SK-N-SH (cell line): ENCODE data around the gene SLC2A3. TPM values are rescaled to one million over a fixed set of nuclear protein-coding genes. Genes with fewer than 3 reads are reported as not detected.

Source experiments
- CTCF ChIA-PET: fragments of 300-600, 350-600 bp; formaldehyde crosslinking; extraction: SDS; loops from one replicate; lab custom pipeline; 2021; lab: Yijun Ruan, JAX
- POLR2A ChIA-PET: fragments of 350-600 bp; sonication (Branson Sonifier 250); formaldehyde crosslinking; extraction: SDS; loops from one replicate; lab custom pipeline; 2020; ENCODE audit warnings: antibody characterized with exemption, inconsistent platforms; lab: Yijun Ruan, JAX
- DNase-seq: peaks from one replicate; pipeline ENCODE4 v3.0.0; 2012
- H2AFZ ChIP-seq: fragments of 200-600 bp; sonication (generic); 2 replicates; pipeline ENCODE4 v1.8.1; 2016; ENCODE audit warnings: antibody characterized with exemption, mild to moderate bottlenecking, low read depth
- H3F3A ChIP-seq: fragments of 200-600 bp; sonication (generic); replicated peaks from 2 replicates; pipeline ENCODE3; 2016; ENCODE audit warnings: antibody characterized with exemption, mild to moderate bottlenecking; ENCODE audit not compliant: insufficient read depth
- H3K27ac ChIP-seq, 2 experiments: fragments of 200-500 bp in 1 of 2; fragments of 200-600 bp in 1 of 2; sonication (Bioruptor generic) in 1 of 2; sonication (generic), shearing (Covaris generic) in 1 of 2; 2 replicates each; pipeline versions ENCODE4 v1.5.1 to v1.6.1; 2014 to 2016; ENCODE audit warnings: low read depth in 2 of 2, inconsistent platforms in 1 of 2, low read length in 1 of 2, mild to moderate bottlenecking in 1 of 2, mixed read lengths in 1 of 2
- H3K27me3 ChIP-seq: fragments of 200-600 bp; sonication (generic), shearing (Covaris generic); 2 replicates; pipeline ENCODE4 v1.6.1; 2016; ENCODE audit warnings: mixed run types; ENCODE audit not compliant: insufficient read depth
- H3K36me3 ChIP-seq, 2 experiments: fragments of 200-500 bp in 1 of 2; fragments of 200-600 bp in 1 of 2; sonication (Bioruptor generic) in 1 of 2; sonication (generic) in 1 of 2; replicated peaks in 1 of 2; 2 replicates each; pipeline versions ENCODE3 to v1.5.1; 2014 to 2016; ENCODE audit warnings: low read length in 1 of 2, mild to moderate bottlenecking in 1 of 2; ENCODE audit not compliant: insufficient read depth in 2 of 2, control insufficient read depth in 1 of 2
- H3K4me1 ChIP-seq, 2 experiments: fragments of 200-500 bp in 1 of 2; fragments of 200-600 bp in 1 of 2; sonication (Bioruptor generic) in 1 of 2; sonication (generic), shearing (Covaris generic) in 1 of 2; 2 replicates each; pipeline versions ENCODE4 v1.5.1 to v1.6.1; 2014 to 2016; ENCODE audit warnings: low read depth in 1 of 2, low read length in 1 of 2, mixed run types in 1 of 2; ENCODE audit not compliant: insufficient read depth in 2 of 2, control insufficient read depth in 1 of 2
- H3K4me2 ChIP-seq: fragments of 200-600 bp; sonication (generic), shearing (Covaris generic); 2 replicates; pipeline ENCODE4 v1.6.1; 2017; ENCODE audit warnings: mixed run types
- H3K4me3 ChIP-seq, 2 experiments: fragments of 200-500 bp in 1 of 2; fragments of 200-600 bp in 1 of 2; sonication (Bioruptor generic) in 1 of 2; sonication (generic), shearing (Covaris generic) in 1 of 2; 2 replicates each; pipeline versions ENCODE4 v1.5.1 to v1.8.1; 2014 to 2016; ENCODE audit warnings: low read depth in 2 of 2, inconsistent platforms in 1 of 2, low read length in 1 of 2, mild to moderate bottlenecking in 1 of 2, mixed read lengths in 1 of 2, moderate library complexity in 1 of 2
- H3K79me2 ChIP-seq: fragments of 200-600 bp; sonication (generic); 2 replicates; pipeline ENCODE4 v1.8.1; 2017; ENCODE audit warnings: mild to moderate bottlenecking; ENCODE audit not compliant: insufficient read depth
- H3K9ac ChIP-seq: fragments of 200-600 bp; sonication (generic); 2 replicates; pipeline ENCODE4 v1.6.1; 2017; ENCODE audit warnings: mixed run types
- H3K9me2 ChIP-seq: fragments of 200-600 bp; sonication (generic); 2 replicates; pipeline ENCODE4 v1.6.1; 2017; ENCODE audit warnings: mixed run types
- H3K9me3 ChIP-seq: fragments of 200-600 bp; sonication (generic); 2 replicates; pipeline ENCODE4 v1.6.1; 2017; ENCODE audit warnings: mixed run types, mild to moderate bottlenecking, moderate library complexity
- H4K20me1 ChIP-seq: fragments of 200-600 bp; sonication (generic); 2 replicates; pipeline ENCODE4 v1.6.1; 2017; ENCODE audit warnings: mild to moderate bottlenecking, mixed run types; ENCODE audit not compliant: insufficient read depth
- CHD2 ChIP-seq: fragments of 150-350 bp; IDR thresholded peaks from 2 replicates; pipeline ENCODE4 v1.6.1; 2018; ENCODE audit warnings: low read length; ENCODE audit not compliant: partially characterized antibody
- FOSL2 ChIP-seq: IDR thresholded peaks from 2 replicates; pipeline ENCODE4 v1.4.0; 2012; ENCODE audit warnings: low read depth, mild to moderate bottlenecking, moderate library complexity, borderline replicate concordance
- FOXJ3 ChIP-seq: sonication (generic); formaldehyde crosslinking; IDR thresholded peaks from 2 replicates; pipeline ENCODE4 v1.5.1; 2020; ENCODE audit warnings: mild to moderate bottlenecking, missing genetic modification reagents
- FOXM1 ChIP-seq: IDR thresholded peaks from 2 replicates; pipeline ENCODE4 v1.4.0; 2012; ENCODE audit warnings: low read depth, mild to moderate bottlenecking
- GABPA ChIP-seq: IDR thresholded peaks from 2 replicates; pipeline ENCODE4 v1.4.0; 2012; ENCODE audit warnings: low read depth, mild to moderate bottlenecking
- GATA2 ChIP-seq: sonication (generic); formaldehyde crosslinking; IDR thresholded peaks from 2 replicates; pipeline ENCODE4 v1.5.0; 2020; ENCODE audit warnings: mild to moderate bottlenecking, missing genetic modification reagents
- MAX ChIP-seq: IDR thresholded peaks from 2 replicates; pipeline ENCODE4 v1.4.0; 2012; ENCODE audit warnings: low read depth
- MEF2A ChIP-seq: IDR thresholded peaks from 2 replicates; pipeline ENCODE4 v1.4.0; 2012; ENCODE audit warnings: low read depth, borderline replicate concordance
- NFIC ChIP-seq: IDR thresholded peaks from 2 replicates; pipeline ENCODE4 v1.4.0; 2012; ENCODE audit warnings: borderline replicate concordance
- NRF1 ChIP-seq: IDR thresholded peaks from 2 replicates; pipeline ENCODE4 v1.6.1; 2012; ENCODE audit warnings: low read depth, mild to moderate bottlenecking, low read length
- POLR2AphosphoS5 ChIP-seq: IDR thresholded peaks from 2 replicates; pipeline ENCODE4 v1.6.1; 2012; ENCODE audit warnings: low read depth, low read length
- SIN3A ChIP-seq: IDR thresholded peaks from 2 replicates; pipeline ENCODE4 v1.6.1; 2012; ENCODE audit warnings: low read depth, mild to moderate bottlenecking, low read length, moderate library complexity, borderline replicate concordance
- SMC3 ChIP-seq: IDR thresholded peaks from 2 replicates; pipeline ENCODE4 v1.6.1; 2012; ENCODE audit warnings: low read depth, low read length, improper control_type of control experiment
- TAF1 ChIP-seq: IDR thresholded peaks from 2 replicates; pipeline ENCODE4 v1.6.1; 2012; ENCODE audit warnings: low read depth, mild to moderate bottlenecking, low read length, moderate library complexity, borderline replicate concordance
- TCF12 ChIP-seq: IDR thresholded peaks from 2 replicates; pipeline ENCODE4 v1.4.0; 2012
- USF2 ChIP-seq: fragments of 150-350 bp; IDR thresholded peaks from 2 replicates; pipeline ENCODE4 v1.6.1; 2017; ENCODE audit warnings: antibody characterized with exemption, low read length, low read depth, borderline replicate concordance
- WGBS: methylation state at CpG from one replicate; pipeline ENCODE4 v1.1.6; 2017; ENCODE audit warnings: low lambda C conversion rate; 5-methylcytosine and 5-hydroxymethylcytosine counted together
- polyA plus RNA-seq, 3 experiments: library from polyadenylated mRNA; depleted of rRNA; stranded (reverse); fragments of >200 nt; gene quantifications; 2 replicates each; pipeline ENCODE4 v1.2.3, GENCODE V29; 2012
- TF ChIP-seq, protein P1 (sequence below): IDR thresholded peaks from 2 replicates; pipeline ENCODE4; 2012
- TF ChIP-seq, protein P2 (sequence below): IDR thresholded peaks from 2 replicates; pipeline ENCODE4 v1.4.0; 2012; ENCODE audit warnings: low read depth, borderline replicate concordance

Gene SLC2A3
- polyA plus RNA-seq, 1 of the 3 experiments (the other 2 are of a cell fraction): 26.6 TPM

DNA sequence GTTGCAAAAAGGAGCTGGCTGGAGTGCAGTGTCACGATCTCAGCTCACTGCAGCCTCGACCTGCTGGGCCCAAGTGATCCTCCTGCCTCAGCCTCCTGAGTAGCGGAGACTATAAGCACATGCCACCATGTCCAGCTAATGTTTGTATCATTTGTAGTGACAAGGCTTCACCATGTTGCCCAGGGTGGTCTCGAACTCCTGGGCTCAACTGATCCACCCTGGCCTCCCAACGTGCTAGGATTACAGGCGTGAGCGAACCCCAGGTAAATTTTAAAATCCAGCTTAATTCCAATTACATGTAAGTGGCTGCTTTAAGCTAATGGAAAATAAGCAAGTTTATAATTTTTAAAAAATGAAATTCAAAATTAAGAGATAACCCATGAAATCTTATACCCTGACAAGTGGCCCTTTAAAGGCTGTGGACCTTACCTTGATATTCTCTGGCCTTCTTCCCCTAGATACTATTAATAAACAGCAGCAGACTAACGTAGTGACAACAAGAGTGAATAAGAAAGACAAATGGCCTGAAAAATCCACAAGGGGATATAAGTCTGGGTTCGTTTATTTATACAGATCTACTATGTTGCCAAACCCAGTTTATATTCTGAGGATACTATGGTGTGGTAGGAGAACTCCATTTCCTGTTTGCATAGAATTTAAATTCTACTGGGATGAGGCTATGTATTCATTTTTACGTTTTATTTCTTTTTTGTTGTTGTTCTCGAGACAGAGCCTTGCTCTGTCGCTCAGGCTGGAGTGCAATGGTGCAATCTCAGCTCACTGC is 25.6 kb upstream of the SLC2A3 start:
- no peaks in the 10 kb centered on the region for H3K9me3 ChIP-seq
- peaks cover 0 to 6% of the 10 kb centered on the region in 2 experiments; a peak in 1 of 4 replicates for H3K4me1 ChIP-seq
- H3K4me2 ChIP-seq: peak overlapping the region; percentile 77
- no peaks in the 10 kb centered on the region for H4K20me1 ChIP-seq
- H3K4me3 ChIP-seq: peak overlapping the region in 1 of 2 experiments; percentile 63; a peak in 1 of 4 replicates
- no peaks in the 10 kb centered on the region for H3K36me3 ChIP-seq
- no peak for DNase-seq
- WGBS: 80% methylated on average over 12 of the region's 12 CpGs
- H3K27ac ChIP-seq: no peak overlapping the region; a peak in 1 of 4 replicates
- no peaks in the 10 kb centered on the region for H3K27me3 ChIP-seq
- H3F3A ChIP-seq: peaks cover 11% of the 10 kb centered on the region
- ChIA-PET CTCF (interaction anchor here (1.0 to 2.8 kb wide), 5 partner anchors 12 to 34 kb away, joined by 3 to 11 read pairs (median 4); no protein-coding TSS in a partner anchor), POLR2A (no interaction called here)
- no peak overlapping the region for H3K9ac ChIP-seq
- H3K9me2 ChIP-seq: no peaks in the 10 kb centered on the region
- H2AFZ ChIP-seq: no peak overlapping the region
- no peaks in the 10 kb centered on the region for H3K79me2 ChIP-seq
- no peak for TF ChIP-seq GATA2
- no peak for TF ChIP-seq SMC3
- no peak for TF ChIP-seq GABPA
- TF ChIP-seq NRF1: no peak
- no peak for TF ChIP-seq USF2
- no peak for TF ChIP-seq SIN3A
- TF ChIP-seq, protein P1, sequence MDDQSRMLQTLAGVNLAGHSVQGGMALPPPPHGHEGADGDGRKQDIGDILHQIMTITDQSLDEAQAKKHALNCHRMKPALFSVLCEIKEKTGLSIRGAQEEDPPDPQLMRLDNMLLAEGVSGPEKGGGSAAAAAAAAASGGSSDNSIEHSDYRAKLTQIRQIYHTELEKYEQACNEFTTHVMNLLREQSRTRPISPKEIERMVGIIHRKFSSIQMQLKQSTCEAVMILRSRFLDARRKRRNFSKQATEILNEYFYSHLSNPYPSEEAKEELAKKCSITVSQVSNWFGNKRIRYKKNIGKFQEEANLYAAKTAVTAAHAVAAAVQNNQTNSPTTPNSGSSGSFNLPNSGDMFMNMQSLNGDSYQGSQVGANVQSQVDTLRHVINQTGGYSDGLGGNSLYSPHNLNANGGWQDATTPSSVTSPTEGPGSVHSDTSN: no peak
- TF ChIP-seq NFIC: no peak
- TF ChIP-seq, protein P2, sequence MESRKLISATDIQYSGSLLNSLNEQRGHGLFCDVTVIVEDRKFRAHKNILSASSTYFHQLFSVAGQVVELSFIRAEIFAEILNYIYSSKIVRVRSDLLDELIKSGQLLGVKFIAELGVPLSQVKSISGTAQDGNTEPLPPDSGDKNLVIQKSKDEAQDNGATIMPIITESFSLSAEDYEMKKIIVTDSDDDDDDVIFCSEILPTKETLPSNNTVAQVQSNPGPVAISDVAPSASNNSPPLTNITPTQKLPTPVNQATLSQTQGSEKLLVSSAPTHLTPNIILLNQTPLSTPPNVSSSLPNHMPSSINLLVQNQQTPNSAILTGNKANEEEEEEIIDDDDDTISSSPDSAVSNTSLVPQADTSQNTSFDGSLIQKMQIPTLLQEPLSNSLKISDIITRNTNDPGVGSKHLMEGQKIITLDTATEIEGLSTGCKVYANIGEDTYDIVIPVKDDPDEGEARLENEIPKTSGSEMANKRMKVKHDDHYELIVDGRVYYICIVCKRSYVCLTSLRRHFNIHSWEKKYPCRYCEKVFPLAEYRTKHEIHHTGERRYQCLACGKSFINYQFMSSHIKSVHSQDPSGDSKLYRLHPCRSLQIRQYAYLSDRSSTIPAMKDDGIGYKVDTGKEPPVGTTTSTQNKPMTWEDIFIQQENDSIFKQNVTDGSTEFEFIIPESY: no peak
- no peak for TF ChIP-seq TCF12

GRCh38 chr12:7959701-7960121 is 23.7 kb upstream of the SLC2A3 start:
- Histone ChIP-seq H3K4me1 (peaks cover 0 to 6% of the 10 kb centered on the region in 2 experiments; a peak in 1 of 4 replicates), H3F3A (peaks cover 11% of the 10 kb centered on the region), H2AFZ (peak overlapping the region; percentile 77; the same call in 1 of the 2 replicates), H3K9ac (no peak overlapping the region), H4K20me1 (no peaks in the 10 kb centered on the region), H3K9me3 (no peaks in the 10 kb centered on the region), H3K4me2 (peak overlapping the region; percentile 7; the same call in 1 of the 2 replicates), H3K36me3 (no peaks in the 10 kb centered on the region), H3K4me3 (no peak overlapping the region), H3K27ac (no peak overlapping the region), H3K9me2 (no peaks in the 10 kb centered on the region), H3K79me2 (no peaks in the 10 kb centered on the region), H3K27me3 (no peaks in the 10 kb centered on the region)
- DNase-seq: no peak
- ChIA-PET POLR2A (no interaction called here), CTCF (interaction anchor here (0.9 to 2.8 kb wide), 4 partner anchors 14 to 100 kb away, joined by 3 to 11 read pairs (median 4); no protein-coding TSS in a partner anchor)
- 81% methylated on average over 3 of the region's 3 CpGs for WGBS
- TF ChIP-seq TCF12: no peak
- no peak for TF ChIP-seq FOXM1
- TF ChIP-seq NRF1: no peak
- TF ChIP-seq USF2: no peak
- TF ChIP-seq FOSL2: no peak
- TF ChIP-seq TAF1: no peak
- no peak for TF ChIP-seq MEF2A
- TF ChIP-seq, protein P2: no peak
- TF ChIP-seq POLR2AphosphoS5: no peak
- TF ChIP-seq GABPA: no peak
- TF ChIP-seq MAX: no peak
- TF ChIP-seq FOXJ3: no peak
- no peak for TF ChIP-seq CHD2
